GM12801 (cell line): Measurements from ENCODE around the gene SIPA1L3.

Experiments
- TF ChIP-seq, protein P1 (sequence below): IDR thresholded peaks from one replicate; pipeline ENCODE4 v1.5.1; 2011; ENCODE audit warnings: control low read depth; ENCODE audit not compliant: insufficient read length; ENCODE audit errors: extremely low read depth

SIPA1L3 gene

DNA sequence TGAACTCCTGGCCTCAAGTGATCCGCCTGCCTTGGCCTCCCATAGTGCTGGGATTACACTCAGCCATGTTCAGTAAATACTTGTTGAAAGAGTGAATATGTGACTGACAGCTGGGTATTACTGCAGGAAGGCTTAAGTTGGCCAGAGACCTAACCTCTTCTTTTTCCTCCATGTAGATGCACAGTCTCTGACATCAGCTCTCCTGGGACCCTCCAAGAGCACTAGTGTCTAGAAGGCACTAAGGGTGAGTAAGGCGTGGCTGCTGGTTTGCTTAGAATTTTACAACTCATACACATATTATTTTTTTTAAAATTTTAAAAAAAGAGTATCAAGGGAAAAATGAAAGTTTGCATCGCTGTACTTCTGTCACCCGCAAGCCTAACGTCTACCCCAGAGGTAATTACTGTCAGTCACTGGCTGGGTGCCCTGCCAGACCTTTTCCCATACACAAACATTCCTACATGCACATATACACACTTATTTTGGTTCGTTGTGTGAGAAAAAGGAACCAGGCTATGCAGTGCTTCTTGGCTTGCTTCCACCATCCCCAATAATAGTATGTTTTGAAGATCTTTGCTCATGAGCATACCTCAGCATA is 122.0 kb downstream of the SIPA1L3 start:
- TF ChIP-seq, protein P1, sequence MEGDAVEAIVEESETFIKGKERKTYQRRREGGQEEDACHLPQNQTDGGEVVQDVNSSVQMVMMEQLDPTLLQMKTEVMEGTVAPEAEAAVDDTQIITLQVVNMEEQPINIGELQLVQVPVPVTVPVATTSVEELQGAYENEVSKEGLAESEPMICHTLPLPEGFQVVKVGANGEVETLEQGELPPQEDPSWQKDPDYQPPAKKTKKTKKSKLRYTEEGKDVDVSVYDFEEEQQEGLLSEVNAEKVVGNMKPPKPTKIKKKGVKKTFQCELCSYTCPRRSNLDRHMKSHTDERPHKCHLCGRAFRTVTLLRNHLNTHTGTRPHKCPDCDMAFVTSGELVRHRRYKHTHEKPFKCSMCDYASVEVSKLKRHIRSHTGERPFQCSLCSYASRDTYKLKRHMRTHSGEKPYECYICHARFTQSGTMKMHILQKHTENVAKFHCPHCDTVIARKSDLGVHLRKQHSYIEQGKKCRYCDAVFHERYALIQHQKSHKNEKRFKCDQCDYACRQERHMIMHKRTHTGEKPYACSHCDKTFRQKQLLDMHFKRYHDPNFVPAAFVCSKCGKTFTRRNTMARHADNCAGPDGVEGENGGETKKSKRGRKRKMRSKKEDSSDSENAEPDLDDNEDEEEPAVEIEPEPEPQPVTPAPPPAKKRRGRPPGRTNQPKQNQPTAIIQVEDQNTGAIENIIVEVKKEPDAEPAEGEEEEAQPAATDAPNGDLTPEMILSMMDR = no peak

DNA sequence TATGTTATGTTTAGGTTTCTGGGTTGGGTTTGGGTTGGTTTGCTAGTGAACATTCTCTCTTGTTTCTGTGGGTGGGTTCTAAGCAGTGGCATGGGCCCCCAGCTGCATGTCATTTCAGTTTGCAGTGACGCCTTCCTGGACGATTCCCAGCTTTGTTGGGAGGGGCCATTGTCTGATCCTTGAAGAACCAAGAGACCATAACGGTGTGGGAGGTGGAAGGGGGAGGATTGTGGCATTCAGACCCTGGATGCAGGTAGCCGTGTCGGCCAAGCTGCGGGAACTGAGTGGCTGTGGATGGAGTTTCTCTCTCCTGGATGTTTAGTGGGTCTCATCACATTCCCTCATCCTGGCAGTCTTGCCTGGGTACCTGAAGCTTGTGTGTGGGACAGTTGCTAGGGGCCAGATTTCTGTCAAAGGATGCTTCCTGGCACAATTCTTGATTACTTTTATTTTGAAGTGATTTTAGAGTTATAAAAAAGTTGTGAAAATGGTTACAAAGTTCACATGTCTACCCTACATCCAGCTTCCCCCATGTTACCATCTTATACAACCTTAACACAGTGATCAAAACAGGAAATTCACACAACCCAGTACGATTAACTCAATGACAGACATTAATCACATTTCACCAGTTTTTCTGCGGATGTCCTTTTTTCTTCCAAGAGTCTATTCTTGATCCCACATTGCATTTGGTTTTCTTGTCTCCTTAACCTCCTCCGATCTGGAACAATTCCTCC is 123.8 kb downstream of the SIPA1L3 start:
- TF ChIP-seq, protein P1 = no peak

DNA sequence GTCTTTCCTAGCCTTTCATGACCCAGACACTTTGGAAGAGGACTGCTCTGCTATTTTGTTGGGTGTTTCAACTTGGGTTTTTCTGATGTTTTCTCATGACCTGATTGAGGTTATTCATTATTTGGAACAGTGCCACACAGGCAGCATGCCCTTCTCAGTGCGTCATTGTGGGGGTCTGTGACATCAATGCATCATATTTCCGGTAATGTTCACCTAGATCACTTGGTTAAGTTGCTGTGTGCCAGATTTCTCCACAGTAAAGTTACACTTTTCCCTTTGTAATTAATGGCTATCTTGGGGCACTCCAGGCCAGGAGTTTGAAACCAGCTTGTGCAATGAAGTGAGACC is 124.4 kb downstream of the SIPA1L3 start:
- TF ChIP-seq, protein P1 = no peak

DNA sequence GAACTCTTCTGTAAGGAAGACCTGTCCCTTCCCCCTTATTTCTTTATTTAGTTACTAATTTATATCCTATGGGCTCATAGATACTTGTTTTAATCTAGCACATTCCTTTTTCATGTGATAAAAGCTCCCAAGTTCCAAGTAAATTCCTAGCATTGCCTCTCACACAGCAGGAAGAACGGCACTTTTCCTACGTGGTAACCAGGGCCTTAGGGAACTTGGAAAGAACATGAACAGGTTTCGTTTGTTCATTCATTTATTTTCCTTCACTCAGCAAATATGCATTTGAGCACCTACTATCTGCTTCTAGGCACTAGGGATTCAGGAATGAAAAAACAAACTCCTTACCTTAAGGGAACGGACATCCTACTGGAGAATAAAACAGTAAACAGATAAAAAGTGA is 125.1 kb downstream of the SIPA1L3 start:
- TF ChIP-seq, protein P1 = no peak

DNA sequence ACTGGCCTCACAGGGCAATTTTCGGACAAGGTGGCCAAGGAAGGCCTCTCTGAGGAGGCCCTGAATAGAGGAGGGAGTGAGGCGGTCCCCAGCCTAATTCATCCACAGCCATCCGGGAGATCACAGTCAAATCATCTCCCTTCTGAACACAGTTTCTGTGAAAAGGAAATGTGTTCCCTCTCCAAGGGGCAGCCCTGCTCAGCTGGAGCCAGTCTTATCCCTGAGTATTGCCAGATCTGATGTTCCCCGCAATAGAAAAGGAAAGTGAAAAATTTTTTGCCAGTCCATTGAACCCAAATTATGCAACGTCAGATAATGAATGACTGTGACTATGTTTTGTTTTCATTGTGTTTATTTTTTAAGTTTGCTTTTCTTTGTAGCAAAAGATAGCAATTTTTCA is 125.9 kb downstream of the SIPA1L3 start:
- TF ChIP-seq, protein P1 = no peak

DNA sequence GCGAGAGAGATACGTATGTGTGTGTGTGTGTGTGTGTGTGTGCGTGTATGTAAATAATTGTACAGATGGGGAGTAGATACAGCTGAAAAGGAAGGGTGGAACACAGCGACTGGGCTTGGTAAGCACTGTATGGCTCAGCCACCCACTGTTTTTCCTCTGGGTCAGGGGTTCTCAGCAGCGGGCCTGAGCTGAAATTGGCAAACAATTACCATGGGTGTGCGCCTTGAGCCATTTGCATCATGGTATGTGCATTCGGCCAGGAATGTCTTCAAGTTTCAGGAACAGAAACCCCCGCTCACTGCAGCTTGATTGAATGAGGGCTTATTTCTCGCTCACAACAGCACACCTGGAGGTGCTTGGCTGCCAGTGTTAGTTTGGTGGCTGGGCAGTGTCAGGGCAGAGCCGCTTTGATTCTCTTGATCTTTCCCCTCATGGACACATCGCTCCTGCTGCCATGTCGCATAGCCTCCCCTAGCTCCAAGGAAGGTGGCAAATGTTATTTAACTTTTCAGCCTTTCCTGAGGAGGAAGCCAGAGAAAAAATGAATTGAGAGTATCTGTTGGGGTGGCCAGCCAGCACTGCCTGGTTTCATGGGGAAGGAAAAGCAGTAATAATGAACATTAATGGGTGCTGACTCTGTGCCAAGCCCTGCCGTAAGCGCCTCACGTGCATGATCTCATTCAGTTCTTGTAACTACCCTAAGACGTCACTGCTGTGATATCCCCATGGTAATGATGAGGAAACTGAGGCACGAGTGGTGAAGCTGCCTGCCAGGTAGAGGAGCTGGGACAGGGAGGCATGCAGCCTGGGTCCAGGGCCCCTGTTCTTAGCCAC is 126.9 kb downstream of the SIPA1L3 start:
- TF ChIP-seq, protein P1 = no peak

DNA sequence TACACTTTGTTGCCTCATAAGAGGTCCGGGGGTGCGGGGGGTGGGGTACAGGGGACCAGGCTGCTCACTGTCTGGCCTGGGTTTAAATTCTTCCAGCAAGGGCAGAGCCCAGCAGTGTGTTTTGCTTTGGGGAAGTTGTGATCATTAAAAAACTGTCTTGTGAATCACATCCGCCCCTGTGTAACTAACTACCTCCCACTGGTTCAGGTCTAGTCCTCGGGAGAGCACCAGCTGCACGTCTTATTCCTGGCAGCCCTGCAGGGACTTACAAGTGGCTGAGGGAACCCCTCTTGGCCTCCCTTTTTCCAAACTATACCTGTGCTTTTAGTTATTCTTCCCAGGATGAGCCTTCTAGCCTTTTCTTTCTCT is 127.5 kb downstream of the SIPA1L3 start:
- TF ChIP-seq, protein P1 = no peak
